ENCODE results near the gene GRPR.

DNA sequence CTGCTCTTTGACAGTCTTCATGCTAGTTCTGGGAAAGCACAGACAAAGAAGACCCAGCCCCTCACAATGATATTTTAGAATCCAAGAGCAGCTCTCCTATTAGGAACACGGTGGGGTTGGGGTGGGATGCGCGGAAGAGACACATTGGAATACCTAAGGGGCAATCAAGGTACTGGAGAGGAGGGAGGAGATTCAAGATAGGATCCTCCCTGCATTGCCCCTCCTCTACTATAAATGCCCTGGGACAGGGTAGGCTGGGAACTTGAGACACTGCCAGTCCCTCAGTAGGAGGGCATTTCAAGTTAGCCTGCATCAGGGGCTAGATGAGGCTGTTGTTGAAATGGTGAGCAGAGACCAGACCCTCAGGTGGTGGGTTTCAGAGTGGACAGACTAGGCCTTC is 49.0 kb downstream of the GRPR start:
- TF ChIP-seq, protein P1, sequence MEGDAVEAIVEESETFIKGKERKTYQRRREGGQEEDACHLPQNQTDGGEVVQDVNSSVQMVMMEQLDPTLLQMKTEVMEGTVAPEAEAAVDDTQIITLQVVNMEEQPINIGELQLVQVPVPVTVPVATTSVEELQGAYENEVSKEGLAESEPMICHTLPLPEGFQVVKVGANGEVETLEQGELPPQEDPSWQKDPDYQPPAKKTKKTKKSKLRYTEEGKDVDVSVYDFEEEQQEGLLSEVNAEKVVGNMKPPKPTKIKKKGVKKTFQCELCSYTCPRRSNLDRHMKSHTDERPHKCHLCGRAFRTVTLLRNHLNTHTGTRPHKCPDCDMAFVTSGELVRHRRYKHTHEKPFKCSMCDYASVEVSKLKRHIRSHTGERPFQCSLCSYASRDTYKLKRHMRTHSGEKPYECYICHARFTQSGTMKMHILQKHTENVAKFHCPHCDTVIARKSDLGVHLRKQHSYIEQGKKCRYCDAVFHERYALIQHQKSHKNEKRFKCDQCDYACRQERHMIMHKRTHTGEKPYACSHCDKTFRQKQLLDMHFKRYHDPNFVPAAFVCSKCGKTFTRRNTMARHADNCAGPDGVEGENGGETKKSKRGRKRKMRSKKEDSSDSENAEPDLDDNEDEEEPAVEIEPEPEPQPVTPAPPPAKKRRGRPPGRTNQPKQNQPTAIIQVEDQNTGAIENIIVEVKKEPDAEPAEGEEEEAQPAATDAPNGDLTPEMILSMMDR (IDR thresholded peaks at IDR 0.05), result no peak
- TF ChIP-seq POLR2A (IDR thresholded peaks at IDR 0.05), result no peak
